ENCODE results near the gene SCN8A.

DNA sequence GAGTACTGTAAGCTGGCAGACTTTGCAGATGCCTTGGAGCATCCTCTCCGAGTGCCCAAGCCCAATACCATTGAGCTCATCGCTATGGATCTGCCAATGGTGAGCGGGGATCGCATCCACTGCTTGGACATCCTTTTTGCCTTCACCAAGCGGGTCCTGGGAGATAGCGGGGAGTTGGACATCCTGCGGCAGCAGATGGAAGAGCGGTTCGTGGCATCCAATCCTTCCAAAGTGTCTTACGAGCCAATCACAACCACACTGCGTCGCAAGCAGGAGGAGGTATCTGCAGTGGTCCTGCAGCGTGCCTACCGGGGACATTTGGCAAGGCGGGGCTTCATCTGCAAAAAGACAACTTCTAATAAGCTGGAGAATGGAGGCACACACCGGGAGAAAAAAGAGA, 215.9 kb downstream of the SCN8A start:
- TF ChIP-seq POLR2A (IDR thresholded peaks at IDR 0.05) = no peak
- TF ChIP-seq, protein P1, sequence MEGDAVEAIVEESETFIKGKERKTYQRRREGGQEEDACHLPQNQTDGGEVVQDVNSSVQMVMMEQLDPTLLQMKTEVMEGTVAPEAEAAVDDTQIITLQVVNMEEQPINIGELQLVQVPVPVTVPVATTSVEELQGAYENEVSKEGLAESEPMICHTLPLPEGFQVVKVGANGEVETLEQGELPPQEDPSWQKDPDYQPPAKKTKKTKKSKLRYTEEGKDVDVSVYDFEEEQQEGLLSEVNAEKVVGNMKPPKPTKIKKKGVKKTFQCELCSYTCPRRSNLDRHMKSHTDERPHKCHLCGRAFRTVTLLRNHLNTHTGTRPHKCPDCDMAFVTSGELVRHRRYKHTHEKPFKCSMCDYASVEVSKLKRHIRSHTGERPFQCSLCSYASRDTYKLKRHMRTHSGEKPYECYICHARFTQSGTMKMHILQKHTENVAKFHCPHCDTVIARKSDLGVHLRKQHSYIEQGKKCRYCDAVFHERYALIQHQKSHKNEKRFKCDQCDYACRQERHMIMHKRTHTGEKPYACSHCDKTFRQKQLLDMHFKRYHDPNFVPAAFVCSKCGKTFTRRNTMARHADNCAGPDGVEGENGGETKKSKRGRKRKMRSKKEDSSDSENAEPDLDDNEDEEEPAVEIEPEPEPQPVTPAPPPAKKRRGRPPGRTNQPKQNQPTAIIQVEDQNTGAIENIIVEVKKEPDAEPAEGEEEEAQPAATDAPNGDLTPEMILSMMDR (IDR thresholded peaks at IDR 0.05) = no peak
- no peak for TF ChIP-seq POLR2AphosphoS5 (IDR thresholded peaks at IDR 0.05)

All from prostate gland (tissue), 2 donors.